Measurements from ENCODE around the gene KDM4C. TPM values are rescaled to one million over a fixed set of nuclear protein-coding genes. Genes with fewer than 3 reads are reported as not detected.

The KDM4C gene
- total RNA-seq, 1 experiment from 2014 or later, result 16.2 TPM

GRCh38 chr9:7075154-7075553, 317.4 kb downstream of the KDM4C start:
- no peaks in the 10 kb centered on the region for H3K36me3 Mint-ChIP-seq (ENCODE audit: insufficient read depth, unreplicated experiment)
- BruUV-seq (replicated peaks), result no TSS peak
- no peaks in the 10 kb centered on the region for H3K27me3 Mint-ChIP-seq (ENCODE audit: unreplicated experiment)
- DNase-seq, result no peak
- H3K27ac Mint-ChIP-seq (ENCODE audit: unreplicated experiment), result no peak overlapping the region
- no peak for TF ChIP-seq CTCF (IDR thresholded peaks at IDR 0.05; ENCODE audit: unreplicated experiment)
- H3K4me1 Mint-ChIP-seq (ENCODE audit: low read depth, unreplicated experiment), result no peaks in the 10 kb centered on the region
- intact Hi-C loops (cut with micrococcal nuclease; ENCODE audit: unreplicated experiment), result no loop called here
- no peaks in the 10 kb centered on the region for H3K9me3 Mint-ChIP-seq (ENCODE audit: low read depth, unreplicated experiment)
- no peak overlapping the region for H3K4me3 Mint-ChIP-seq (ENCODE audit: low read depth, unreplicated experiment)
- CTCF ChIA-PET, result no interaction called here

GRCh38 chr9:7079051-7079450, 321.3 kb downstream of the KDM4C start:
- TF ChIP-seq CTCF (IDR thresholded peaks at IDR 0.05; ENCODE audit: unreplicated experiment), result no peak
- Mint-ChIP-seq H3K9me3 (ENCODE audit: low read depth, unreplicated experiment) (no peaks in the 10 kb centered on the region), H3K4me3 (ENCODE audit: low read depth, unreplicated experiment) (no peak overlapping the region), H3K27ac (ENCODE audit: unreplicated experiment) (no peak overlapping the region), H3K36me3 (ENCODE audit: insufficient read depth, unreplicated experiment) (no peaks in the 10 kb centered on the region), H3K27me3 (ENCODE audit: unreplicated experiment) (no peaks in the 10 kb centered on the region), H3K4me1 (ENCODE audit: low read depth, unreplicated experiment) (no peaks in the 10 kb centered on the region)
- intact Hi-C loops (cut with micrococcal nuclease; ENCODE audit: unreplicated experiment), result no loop called here
- BruUV-seq (replicated peaks), result no TSS peak
- CTCF ChIA-PET, result no interaction called here
- no peak for DNase-seq

- TF ChIP-seq CTCF (IDR thresholded peaks at IDR 0.05; ENCODE audit: unreplicated experiment), result no peak
- no peaks in the 10 kb centered on the region for H3K36me3 Mint-ChIP-seq (ENCODE audit: insufficient read depth, unreplicated experiment)
Measured at GRCh38 chr9:7081065-7081600, 323.4 kb downstream of the KDM4C start.

GRCh38 chr9:7083192-7083591, 325.4 kb downstream of the KDM4C start:
- Mint-ChIP-seq H3K9me3 (ENCODE audit: low read depth, unreplicated experiment) (no peaks in the 10 kb centered on the region), H3K4me1 (ENCODE audit: low read depth, unreplicated experiment) (no peaks in the 10 kb centered on the region), H3K27me3 (ENCODE audit: unreplicated experiment) (no peaks in the 10 kb centered on the region), H3K27ac (ENCODE audit: unreplicated experiment) (no peak overlapping the region), H3K36me3 (ENCODE audit: insufficient read depth, unreplicated experiment) (no peaks in the 10 kb centered on the region), H3K4me3 (ENCODE audit: low read depth, unreplicated experiment) (no peak overlapping the region)
- intact Hi-C loops (cut with micrococcal nuclease; ENCODE audit: unreplicated experiment), result no loop called here
- DNase-seq, result no peak
- no peak for TF ChIP-seq CTCF (IDR thresholded peaks at IDR 0.05; ENCODE audit: unreplicated experiment)
- CTCF ChIA-PET, result no interaction called here
- no TSS peak for BruUV-seq (replicated peaks)

More at GRCh38 chr9:7081065-7081600, 323.4 kb downstream of the KDM4C start:
- CTCF ChIA-PET, result no interaction called here
- no TSS peak for BruUV-seq (replicated peaks)
- no peaks in the 10 kb centered on the region for H3K9me3 Mint-ChIP-seq (ENCODE audit: low read depth, unreplicated experiment)
- intact Hi-C loops (cut with micrococcal nuclease; ENCODE audit: unreplicated experiment), result no loop called here
- no peak overlapping the region for H3K4me3 Mint-ChIP-seq (ENCODE audit: low read depth, unreplicated experiment)
- no peaks in the 10 kb centered on the region for H3K27me3 Mint-ChIP-seq (ENCODE audit: unreplicated experiment)
- no peak overlapping the region for H3K27ac Mint-ChIP-seq (ENCODE audit: unreplicated experiment)
- no peak for DNase-seq
- H3K4me1 Mint-ChIP-seq (ENCODE audit: low read depth, unreplicated experiment), result no peaks in the 10 kb centered on the region
